Ovary (tissue), 9 donors: ENCODE results near the gene SAE1. TPM values are rescaled to one million over a fixed set of nuclear protein-coding genes. Genes with fewer than 3 reads are reported as not detected.

ENCODE experiments used
- DNase-seq, 5 donors: peaks; one replicate each; pipeline ENCODE4 v3.0.0-alpha.2; 2019 to 2020
- H3K27ac ChIP-seq, 2 donors: fragments of 200-600 bp; one replicate each; pipeline versions ENCODE4 v1.5.1 to v1.8.0; 2019 to 2022
- H3K27me3 ChIP-seq: fragments of 200-600 bp; one replicate; pipeline ENCODE4 v1.8.0; 2022
- H3K36me3 ChIP-seq: fragments of 200-600 bp; sonication (generic); one replicate; pipeline ENCODE4 v1.5.1; 2019
- H3K4me1 ChIP-seq: one replicate; pipeline ENCODE4 v1.8.1; 2013; ENCODE audit warnings: mild to moderate bottlenecking, moderate library complexity; ENCODE audit not compliant: insufficient read depth
- H3K4me3 ChIP-seq: fragments of 200-600 bp; sonication (generic); one replicate; pipeline ENCODE4 v1.5.1; 2017
- H3K9me3 ChIP-seq, 2 donors: fragments of 200-600 bp in 1 of 2; sonication (generic) in 1 of 2; one replicate each; pipeline versions ENCODE4 v1.5.1 to v1.8.1; 2013 to 2019; ENCODE audit warnings: mild to moderate bottlenecking in 1 of 2, moderate library complexity in 1 of 2
- EP300 ChIP-seq: sonication (generic); formaldehyde crosslinking; IDR thresholded peaks from one replicate; pipeline ENCODE4 v1.6.1; 2017; ENCODE audit warnings: antibody characterized with exemption
- POLR2A ChIP-seq: fragments of 450-650 bp; IDR thresholded peaks from one replicate; pipeline ENCODE4 v1.6.1; 2017; ENCODE audit warnings: antibody characterized with exemption, mild to moderate bottlenecking, moderate library complexity
- WGBS, 3 donors: extraction: QIAGEN DNeasy Blood & Tissue Kit in 1 of 3; methylation state at CpG; one replicate each; pipeline versions ENCODE4 v1.1.5 to v1.1.7; 2013 to 2017; 5-methylcytosine and 5-hydroxymethylcytosine counted together
- intact Hi-C, 4 donors: fragments of 100-400 bp; cut with DNase I; formaldehyde crosslinking; loops; one replicate each; pipeline versions ENCODE4 v1.11.0 to v1.15.1; 2022 to 2023
- polyA plus RNA-seq, 2 donors: library from polyadenylated mRNA; stranded (reverse); fragments of 200-250 nt in 1 of 2; fragments of 350-450 nt in 1 of 2; fragmentation: Illumina TruSeq in 1 of 2; extraction: RNeasy Lipid Tissue Mini Kit (QIAGEN cat#74804) in 1 of 2; gene quantifications; one replicate each; pipeline ENCODE4 v1.2.3, GENCODE V29; 2013 to 2014
- total RNA-seq, 7 donors: library from RNA; depleted of rRNA in 2 of 7; stranded (reverse); fragments of >200 nt in 2 of 7; fragmentation: NEBNext Ultra II Directional in 3 of 7; extraction: Animal tissue kit (Norgen Biotek cat#: 25700) in 3 of 7; gene quantifications; one replicate each; pipeline versions ENCODE4 v1.1.0 to v1.2.4, GENCODE V29; 2016 to 2023
- TF ChIP-seq, protein P1 (sequence below), 3 donors: fragments of 450-650 bp in 2 of 3; fragments of 200-600 bp in 1 of 3; IDR thresholded peaks; one replicate each; pipeline versions ENCODE4 v1.5.1 to v1.8.0; 2016 to 2022; ENCODE audit warnings: antibody characterized with exemption in 3 of 3, mild to moderate bottlenecking in 1 of 3
- donor health status: DM: no; HTN: no; CAD: no; lungs with moderate emphysema.
- donor health status: DM: no; HTN: no; CAD: no.
- donor health status: Bipolar disorder and iron deficiency.
- donor health status: DM: yes; HTN: yes; CAD: no.
- donor health status: DM: no; HTN: no; CAD: no.
- donor health status: DM: yes; HTN: yes; CAD: no.

The SAE1 gene
- total and polyA plus RNA-seq, 9 donors = 25.5 to 138 (median 55.6) TPM

DNA sequence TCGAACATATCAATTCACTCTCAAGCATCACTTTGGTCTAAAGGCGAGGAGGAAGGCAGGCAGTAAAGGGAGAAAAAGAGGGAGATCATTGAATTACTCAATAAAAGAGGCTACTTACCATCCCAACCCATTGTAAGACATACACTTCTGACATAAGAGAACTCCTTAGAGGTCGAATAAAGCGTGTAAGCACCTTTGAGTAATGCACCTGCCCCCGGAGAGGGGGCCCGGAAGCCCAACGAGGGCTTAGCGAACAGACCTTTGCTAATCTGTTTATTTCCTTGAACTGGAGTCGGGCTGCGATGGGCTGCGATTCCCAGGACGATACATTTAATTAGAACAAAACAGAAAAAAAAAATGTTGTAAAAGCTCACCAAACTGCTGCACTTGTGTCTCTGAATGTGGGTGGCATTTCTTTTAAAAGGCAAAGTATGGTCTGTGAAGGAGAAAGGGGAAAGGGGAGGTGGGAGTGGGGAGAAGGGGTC, 20.1 kb upstream of the SAE1 start:
- 6 to 7% (median 6%) methylated on average over 12 of the region's 12 CpGs for WGBS, 3 donors
- no peaks in the 10 kb centered on the region for H3K9me3 ChIP-seq
- TF ChIP-seq POLR2A (no peak), EP300 (no peak)
- TF ChIP-seq, protein P1, sequence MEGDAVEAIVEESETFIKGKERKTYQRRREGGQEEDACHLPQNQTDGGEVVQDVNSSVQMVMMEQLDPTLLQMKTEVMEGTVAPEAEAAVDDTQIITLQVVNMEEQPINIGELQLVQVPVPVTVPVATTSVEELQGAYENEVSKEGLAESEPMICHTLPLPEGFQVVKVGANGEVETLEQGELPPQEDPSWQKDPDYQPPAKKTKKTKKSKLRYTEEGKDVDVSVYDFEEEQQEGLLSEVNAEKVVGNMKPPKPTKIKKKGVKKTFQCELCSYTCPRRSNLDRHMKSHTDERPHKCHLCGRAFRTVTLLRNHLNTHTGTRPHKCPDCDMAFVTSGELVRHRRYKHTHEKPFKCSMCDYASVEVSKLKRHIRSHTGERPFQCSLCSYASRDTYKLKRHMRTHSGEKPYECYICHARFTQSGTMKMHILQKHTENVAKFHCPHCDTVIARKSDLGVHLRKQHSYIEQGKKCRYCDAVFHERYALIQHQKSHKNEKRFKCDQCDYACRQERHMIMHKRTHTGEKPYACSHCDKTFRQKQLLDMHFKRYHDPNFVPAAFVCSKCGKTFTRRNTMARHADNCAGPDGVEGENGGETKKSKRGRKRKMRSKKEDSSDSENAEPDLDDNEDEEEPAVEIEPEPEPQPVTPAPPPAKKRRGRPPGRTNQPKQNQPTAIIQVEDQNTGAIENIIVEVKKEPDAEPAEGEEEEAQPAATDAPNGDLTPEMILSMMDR (IDR thresholded peaks at IDR 0.05) = no peak
- H3K36me3 ChIP-seq = no peaks in the 10 kb centered on the region
- no peak for DNase-seq
- H3K27me3 ChIP-seq = no peaks in the 10 kb centered on the region
- intact Hi-C loops = loop anchor here in 2 of 4 donors (10.0 kb wide), 1 partner anchor 256 kb away; the partner anchor contains the start of gene AP2S1 (in 2 of the 2)
- H3K27ac ChIP-seq = peak overlapping the region; percentile 99 to 100
- H3K4me1 ChIP-seq = peaks cover 2% of the 10 kb centered on the region
- peak overlapping the region; percentile 69 for H3K4me3 ChIP-seq

DNA sequence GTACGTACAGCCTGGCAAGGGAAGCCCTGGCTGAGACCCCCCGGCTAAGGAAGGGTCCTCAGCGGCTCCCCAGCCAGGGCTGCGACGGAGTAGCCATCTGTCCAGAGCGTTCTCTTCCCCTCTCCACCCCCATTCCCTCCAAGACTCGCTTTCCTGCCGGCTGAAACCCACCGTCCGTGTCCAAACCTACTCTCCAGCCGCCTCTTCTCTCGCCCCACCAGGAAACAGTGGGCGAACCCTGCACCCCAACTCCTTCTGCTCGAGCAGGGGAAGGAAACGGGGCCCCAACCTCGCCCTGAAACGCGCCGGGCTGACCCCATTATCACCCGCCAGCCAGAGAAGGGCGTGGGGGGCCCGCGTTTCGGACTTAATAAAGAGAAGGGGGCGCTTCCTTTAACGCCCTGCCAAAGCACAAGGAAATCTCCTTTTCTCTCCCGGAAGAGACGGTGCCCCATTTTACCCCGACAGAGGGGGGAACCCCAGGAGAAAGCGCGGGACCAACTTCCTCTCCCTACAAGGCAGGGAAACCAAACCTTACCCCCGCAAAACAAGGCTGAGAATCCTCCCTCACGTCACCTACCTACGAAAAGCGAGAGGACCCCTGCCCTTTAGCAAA, 19.5 kb upstream of the SAE1 start:
- Histone ChIP-seq H3K27me3 (no peaks in the 10 kb centered on the region), H3K4me1 (peaks cover under 1% of the 10 kb centered on the region), H3K36me3 (no peaks in the 10 kb centered on the region), H3K9me3 (no peaks in the 10 kb centered on the region), H3K4me3 (peak overlapping the region; percentile 69), H3K27ac (peak overlapping the region; percentile 99 to 100)
- peak in 4 of 5 donors; percentile 38 to 60 (median 46) for DNase-seq
- WGBS, 3 donors = 0% methylated on average over 35 of the region's 35 CpGs
- intact Hi-C loops = loop anchor here in 2 of 4 donors (10.0 kb wide), 1 partner anchor 256 kb away; the partner anchor contains the start of gene AP2S1 (in 2 of the 2)
- TF ChIP-seq, protein P1 (IDR thresholded peaks at IDR 0.05) = no peak
- no peak for TF ChIP-seq POLR2A
- no peak for TF ChIP-seq EP300

DNA sequence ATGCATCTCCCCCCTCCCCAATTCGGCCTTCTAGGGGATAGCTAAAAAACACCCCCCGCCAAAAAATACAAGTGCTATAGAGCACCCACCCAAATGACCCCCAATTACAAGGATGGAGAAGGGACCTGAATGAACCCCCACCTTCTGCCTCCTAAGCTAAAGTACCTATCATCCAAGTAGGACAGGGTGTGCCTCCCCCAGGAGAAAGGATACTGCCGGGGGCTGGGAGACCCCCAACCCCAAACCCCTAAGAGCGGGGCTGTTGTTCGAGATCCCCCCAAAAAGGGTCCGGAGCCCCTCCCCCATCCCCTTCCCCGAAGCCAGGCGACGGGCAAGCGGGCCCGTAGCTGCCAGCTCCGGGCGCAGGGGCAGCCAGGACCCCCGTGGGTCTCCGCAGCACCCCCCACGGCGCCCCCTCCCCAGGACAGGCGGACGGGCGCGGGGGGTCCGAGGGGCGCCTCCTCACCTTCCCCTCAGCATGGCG, 18.9 kb upstream of the SAE1 start:
- WGBS, 3 donors = 0 to 1% (median 0%) methylated on average over 13 to 24 of the region's 24 CpGs
- no peak for DNase-seq
- Histone ChIP-seq H3K27me3 (no peaks in the 10 kb centered on the region), H3K4me3 (peak overlapping the region; percentile 69), H3K27ac (peak overlapping the region; percentile 99 to 100), H3K36me3 (no peaks in the 10 kb centered on the region), H3K9me3 (no peaks in the 10 kb centered on the region), H3K4me1 (no peaks in the 10 kb centered on the region)
- TF ChIP-seq EP300 = no peak
- TF ChIP-seq, protein P1 (IDR thresholded peaks at IDR 0.05) = no peak
- no peak for TF ChIP-seq POLR2A
- intact Hi-C loops = loop anchor here in 2 of 4 donors (2.0 to 10.0 kb wide), 2 partner anchors 117 to 257 kb away; partner anchors contain the start of gene AP2S1 (in 2 of the 2)

DNA sequence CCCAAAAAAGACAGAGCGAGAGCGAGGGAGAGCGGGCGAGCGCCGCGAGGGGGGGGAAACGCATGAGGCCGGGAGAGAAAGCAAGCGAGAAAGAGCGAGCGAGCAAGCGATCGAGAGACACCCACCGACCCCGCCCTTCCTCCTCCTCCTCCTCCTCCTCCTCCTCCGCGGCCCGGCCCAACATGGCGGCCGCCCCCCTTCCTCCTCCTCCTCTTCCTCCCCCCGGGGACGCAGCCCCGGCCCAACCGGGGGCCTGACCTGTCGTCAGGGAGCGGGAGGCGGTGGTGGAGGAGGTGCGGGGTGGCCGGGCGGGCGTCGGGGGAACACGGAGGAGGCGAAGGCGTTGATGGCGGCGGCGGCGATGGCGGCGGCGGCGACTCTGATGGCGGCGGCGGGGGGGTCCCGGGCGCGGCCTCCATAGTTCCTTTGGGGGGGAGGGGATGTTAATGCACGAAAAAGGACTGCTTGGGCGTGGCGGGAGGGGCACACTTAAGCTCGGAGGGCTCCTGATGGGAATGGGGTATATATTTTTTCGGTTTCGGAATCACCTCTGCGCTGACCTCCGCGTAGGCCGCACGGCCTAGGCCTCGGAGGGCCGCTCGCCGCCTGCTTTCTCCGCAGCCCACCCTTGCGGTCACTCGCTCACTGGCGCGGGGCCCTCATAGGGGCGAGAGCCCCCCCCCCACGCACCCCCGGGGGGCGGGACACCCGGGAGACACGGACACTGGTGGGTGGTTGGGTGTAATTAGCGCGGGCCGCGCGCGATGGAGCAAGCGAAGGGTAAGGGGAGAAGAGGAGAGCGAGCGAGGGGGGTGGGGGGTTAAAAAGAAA, 18.3 kb upstream of the SAE1 start:
- 0 to 1% (median 0%) methylated on average over 61 to 84 of the region's 85 CpGs for WGBS, 3 donors
- H3K27ac ChIP-seq = peak overlapping the region; percentile 99 to 100
- peak; percentile 86 to 91 (median 90) for DNase-seq
- peak overlapping the region; percentile 69 for H3K4me3 ChIP-seq
- no peaks in the 10 kb centered on the region for H3K9me3 ChIP-seq
- H3K4me1 ChIP-seq = no peaks in the 10 kb centered on the region
- no peaks in the 10 kb centered on the region for H3K27me3 ChIP-seq
- TF ChIP-seq POLR2A (peak; percentile 59), EP300 (no peak)
- TF ChIP-seq, protein P1 (IDR thresholded peaks at IDR 0.05) = peak in 1 of 3 donors; percentile 11
- intact Hi-C loops = loop anchor here in 2 of 4 donors (2.0 to 10.0 kb wide), 2 partner anchors 116 to 258 kb away; partner anchors contain the start of gene AP2S1 (in 2 of the 2)
- H3K36me3 ChIP-seq = no peaks in the 10 kb centered on the region
